Inflammatory macrophage treated with lipopolysaccharide for 4 hours (primary cell): ENCODE data around the gene ATRNL1.
A peak's percentile ranks its signal among the peaks of the same experiment; 100 is the strongest.
"Not testable (repeated sequence)": the region's sequence is repeated elsewhere in the genome, so short reads cannot be mapped to it uniquely, and the experiment has no call there.

ENCODE experiments used
- DNase-seq: peaks from one replicate; pipeline ENCODE4 v3.0.0-alpha.2; 2020

ATRNL1 gene

DNA sequence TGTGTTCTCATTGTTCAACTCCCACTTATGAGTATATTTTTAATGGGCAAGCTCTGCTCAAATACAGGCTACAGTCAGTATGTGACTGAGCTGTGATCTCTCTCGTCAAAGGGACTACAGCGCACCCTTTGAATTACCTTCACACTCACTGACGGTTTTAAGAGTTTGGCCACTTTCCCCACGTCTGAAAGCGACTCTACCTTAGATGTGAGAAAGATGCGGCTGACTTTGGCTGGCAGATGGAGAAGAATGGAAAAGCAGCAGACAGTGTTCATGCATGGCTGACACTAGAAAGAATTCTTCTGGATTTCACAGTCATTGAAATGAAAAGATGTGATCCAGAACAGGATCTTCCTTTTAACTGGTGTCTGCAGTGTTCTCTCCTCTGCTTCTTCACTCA is 2.0 kb upstream of the ATRNL1 start:
- DNase-seq = no peak

DNA sequence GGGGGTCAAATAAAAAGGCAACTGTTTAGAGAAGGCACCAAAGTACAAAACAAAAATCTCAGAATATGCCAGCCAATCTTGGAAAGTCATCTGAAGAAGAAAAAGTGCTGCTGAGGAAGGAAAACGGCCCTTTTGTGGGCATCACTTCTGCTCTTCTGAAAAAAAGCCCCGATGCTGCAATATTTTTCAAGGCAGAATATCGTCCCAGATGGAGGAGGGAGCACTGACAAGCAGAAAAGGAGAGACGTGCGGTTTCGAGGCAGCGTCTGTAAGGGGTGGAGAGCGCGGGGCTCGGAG is 959 bp upstream of the ATRNL1 start:
- peak; percentile 2 for DNase-seq

DNA sequence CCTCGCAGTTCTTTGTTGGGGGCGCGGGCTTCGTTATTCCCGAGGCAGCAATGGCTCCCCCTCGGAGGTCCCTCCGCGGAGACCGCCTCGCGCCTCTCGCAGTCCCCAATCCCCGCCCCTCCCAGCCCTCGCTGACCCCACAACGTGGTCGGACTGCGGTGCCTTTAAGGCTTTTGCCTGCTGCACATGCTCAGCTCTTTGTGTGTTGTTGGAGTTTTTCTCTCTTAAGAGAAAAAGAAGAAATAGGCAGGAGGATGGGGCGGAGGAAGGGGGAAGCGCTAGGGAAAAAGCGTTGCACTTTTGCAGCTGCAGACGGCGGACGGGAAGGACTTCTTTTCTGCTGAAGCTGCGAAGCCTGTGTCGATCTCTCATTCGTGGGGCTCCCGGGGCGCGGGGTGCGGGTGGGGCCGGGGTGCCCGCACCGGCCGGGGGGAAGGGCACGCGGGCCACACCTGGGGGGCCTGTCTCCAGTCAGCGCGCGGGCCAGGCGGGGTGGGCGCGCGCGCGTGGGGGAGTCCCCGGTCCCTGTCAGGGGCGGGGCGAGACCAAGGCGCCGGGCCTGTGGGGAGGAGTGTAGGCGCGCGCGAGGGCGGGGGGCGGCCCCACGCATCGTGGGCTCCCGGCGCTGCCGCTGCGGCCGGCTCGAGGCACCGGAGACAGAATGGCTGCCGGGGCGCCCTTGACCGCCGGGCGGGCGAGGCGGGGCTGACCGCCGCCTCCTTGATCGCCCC is 445 bp upstream of the ATRNL1 start:
- peak; percentile 1 for DNase-seq

DNA sequence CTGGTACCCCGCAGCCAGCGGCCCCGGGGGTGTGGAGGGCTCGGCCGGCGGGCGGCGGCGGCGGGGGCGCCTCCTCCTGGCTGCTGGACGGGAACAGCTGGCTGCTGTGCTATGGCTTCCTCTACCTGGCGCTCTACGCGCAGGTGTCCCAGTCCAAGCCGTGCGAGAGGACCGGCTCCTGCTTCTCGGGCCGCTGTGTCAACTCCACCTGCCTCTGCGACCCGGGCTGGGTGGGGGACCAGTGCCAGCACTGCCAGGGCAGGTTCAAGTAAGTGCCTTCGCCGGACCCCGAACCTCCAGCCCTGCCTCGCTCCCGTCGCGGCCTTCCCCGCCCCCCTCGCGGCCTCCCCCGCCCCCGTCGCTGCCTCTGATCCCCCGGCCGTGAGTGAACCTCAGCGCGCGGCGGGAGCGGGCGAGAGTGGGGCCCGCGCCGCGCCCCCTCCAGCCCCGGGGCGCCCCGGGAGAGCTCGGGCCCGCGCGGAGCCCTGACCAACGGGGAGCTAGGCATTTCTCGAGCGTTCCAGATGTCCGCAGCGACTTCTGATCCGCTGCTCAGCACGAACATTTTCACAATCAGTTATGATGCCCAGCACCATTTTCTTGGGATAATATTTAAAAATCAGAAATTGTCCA is 727 bp downstream of the ATRNL1 start:
- DNase-seq = no peak

DNA sequence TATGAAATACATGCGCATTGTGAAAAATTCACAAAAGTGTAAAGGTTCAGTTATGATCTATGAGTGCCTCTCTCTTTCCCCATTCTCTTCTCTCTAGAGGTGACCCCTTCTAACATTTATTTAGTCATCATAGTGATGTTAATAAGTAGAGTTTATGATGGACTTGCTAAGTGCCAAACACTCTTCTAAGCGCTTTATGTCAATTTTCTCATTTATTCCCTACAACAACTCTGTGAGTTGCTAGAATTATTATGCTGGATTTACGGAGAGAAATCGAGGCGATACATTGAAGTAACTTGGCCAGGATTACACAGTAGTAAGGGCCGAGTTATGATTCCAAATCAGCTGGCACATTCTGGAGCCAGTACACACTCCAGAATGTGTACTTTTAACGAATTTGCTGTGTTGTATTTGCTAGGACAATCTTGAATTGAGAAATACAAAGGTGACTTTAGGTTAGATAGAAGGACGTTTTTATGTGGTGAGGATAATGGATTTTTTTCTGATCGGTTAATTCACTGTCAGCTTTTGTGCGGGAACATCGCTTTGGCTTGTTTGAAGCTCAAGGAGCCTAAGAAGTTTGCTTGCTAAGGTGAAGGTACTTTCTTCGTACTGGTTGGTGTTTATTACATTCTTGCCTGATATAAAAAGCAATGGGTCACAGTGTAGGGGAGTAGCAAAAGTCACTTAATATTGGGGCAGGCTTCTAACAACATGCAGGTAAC is 1.4 kb downstream of the ATRNL1 start:
- no peak for DNase-seq

DNA sequence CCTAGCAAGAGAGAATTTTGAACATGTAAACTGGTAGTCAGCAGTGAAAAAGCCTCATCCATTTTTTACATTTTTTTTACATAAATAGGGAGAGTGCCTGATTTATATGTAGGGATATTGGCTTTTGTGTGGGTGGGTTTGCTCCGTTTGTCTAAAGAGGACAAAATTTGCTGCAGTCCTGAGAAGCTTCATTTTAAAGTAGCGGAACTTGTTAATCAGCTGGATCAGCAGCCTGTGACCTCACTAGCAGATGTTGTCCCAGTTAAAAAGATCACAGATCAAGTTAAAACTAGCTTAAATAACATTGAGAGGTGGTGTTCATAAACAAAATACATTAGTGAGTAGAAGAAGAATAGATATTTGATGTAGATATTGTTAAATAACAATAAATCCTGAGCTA is 2.6 kb downstream of the ATRNL1 start:
- no peak for DNase-seq

DNA sequence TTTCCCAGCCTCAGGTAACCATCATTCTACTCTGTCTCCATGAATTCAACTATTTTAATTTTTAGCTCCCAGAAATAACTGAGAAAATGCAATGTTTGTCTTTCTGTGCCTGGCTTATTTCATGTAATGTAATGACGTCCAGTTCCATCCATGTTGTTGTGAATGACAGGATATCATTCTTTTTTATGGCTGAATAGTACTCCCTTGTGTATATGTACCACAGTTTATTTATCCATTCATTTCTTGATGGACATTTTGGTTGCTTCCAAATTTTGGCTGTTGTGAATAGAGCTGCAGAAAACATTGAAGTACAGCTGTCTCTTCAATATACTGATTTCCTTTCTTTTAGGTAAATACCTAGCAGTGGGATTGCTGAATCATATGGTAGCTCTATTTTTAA is 10.5 kb downstream of the ATRNL1 start:
- no peak for DNase-seq

DNA sequence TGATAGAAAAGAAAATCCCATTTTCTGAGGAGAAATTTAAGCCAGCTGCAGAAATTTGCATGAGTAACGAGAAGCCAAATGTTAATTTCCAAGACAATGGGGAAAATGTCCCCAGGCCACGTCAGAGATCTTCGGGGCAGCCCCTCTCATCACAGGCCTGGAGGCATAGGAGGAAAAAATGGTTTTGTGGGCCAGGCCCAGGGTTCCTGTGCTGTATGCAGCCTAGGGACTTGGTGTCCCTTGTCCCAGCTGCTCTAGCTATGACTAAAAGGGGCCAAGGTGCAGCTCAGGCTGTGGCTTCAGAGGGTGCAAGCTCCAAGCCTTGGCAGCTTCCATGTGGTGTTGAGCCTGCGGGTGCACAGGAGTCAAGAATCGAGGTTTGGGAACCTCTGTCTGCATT is 12.2 kb downstream of the ATRNL1 start:
- DNase-seq = not testable (repeated sequence)

DNA sequence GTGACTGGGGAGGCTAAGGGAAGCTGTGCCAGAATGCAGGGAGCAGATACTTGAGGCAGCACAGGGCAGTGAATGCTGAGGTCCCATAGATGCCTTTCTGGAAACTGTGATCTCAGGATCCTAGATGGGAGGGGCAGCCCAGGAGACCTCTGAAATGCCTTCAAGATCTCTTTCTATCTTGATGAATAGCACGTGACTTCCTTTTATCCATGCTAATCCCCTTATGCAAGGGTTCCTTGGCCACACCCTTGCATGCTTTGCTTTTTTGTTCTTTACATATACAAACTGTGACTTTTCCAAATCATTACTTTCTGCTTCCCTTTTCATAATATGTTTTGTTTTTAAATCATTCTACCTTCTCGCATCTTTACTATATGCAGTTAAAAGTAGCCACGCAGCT is 14.7 kb downstream of the ATRNL1 start:
- no peak for DNase-seq

DNA sequence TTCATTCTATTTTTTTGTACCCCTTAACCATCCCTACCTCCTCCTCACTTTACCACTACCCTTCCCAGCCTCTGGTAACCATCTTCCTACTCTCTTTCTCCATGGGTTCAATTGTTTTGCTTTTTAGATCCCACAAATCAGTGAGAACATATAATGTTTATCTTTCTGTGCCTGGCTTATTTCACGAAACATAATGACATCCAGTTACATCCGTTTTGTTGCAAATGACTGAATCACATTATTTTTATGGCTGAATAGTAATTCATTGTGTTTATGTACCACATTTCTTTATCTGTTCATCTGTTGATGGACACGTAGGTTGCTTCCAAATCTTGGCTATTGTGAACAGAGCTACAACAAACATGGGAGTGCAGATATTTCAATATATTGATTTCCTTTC is 24.1 kb downstream of the ATRNL1 start:
- DNase-seq = no peak

DNA sequence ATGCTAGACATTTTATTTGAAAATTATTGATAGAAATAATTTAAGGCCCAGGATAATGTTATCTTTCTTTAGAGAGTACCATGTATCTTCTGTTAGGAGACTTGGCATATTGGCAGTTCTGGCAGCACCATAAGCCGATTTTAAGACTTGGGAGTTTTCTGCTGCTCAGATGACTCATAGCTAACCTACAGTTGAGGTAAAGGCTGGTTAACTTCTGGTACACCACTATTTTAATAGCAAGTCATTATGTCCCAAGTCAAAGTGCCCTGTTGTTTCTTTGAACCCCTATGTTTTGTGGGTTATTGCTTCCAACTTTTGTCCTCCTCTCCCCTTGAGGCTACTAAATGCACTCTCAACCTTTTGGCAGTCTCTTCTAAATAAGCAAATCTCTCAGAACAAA is 25.2 kb downstream of the ATRNL1 start:
- no peak for DNase-seq

DNA sequence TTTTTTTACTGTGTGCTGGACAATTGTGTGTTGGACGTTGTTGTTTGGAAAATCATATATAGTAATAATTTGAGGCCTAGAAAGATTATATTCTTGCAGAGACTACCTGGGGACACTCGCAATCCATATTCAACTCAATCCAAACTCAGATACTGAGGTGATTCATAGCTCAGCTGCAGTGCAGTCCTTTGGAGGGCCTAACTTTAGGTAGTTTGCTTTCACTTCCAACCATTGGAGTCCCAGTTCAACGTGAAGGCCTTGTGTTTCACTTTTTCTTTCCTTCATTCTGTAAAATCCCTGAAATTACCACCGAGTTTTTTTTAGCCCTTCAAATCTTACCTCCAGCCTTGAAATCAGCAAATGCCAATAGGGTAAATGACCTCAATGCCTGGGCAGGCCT is 32.3 kb downstream of the ATRNL1 start:
- peak; percentile 2 for DNase-seq

DNA sequence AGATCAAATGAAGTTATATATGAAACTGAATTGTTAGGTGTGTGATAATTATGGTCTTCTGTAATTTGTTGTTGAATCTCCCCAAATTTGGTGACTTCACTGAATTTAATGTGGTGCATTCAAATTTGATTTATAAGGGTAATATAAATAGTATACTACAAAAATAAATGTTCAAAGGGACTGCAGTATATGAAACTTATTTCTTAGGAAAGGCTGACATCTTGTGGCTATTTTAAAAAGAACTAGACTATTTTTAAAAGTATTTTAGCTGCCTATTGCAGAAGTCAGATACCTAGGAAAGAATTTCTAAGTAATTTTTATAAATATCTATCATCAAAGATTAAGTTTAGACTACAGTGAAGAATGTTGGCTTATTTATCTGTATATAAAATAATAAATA is 36.6 kb downstream of the ATRNL1 start:
- peak; percentile 37 for DNase-seq

DNA sequence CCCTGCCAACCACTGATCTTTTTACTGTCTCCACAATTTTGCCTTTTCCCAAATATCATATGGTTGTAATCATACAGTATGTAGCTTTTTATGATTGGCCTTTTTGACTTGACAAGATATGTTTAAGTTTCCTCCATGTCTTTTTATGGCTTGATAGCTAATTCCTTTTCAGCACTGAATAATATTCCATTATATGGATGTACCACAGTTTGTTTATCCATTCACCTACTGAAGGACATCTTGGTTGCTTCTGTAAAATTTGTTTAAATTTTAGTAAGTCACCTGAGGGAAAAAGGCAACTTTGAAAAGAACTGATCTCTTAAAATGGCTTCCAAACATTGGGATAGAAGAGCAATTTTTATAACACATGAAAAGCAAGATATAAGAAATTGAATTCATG is 43.5 kb downstream of the ATRNL1 start:
- DNase-seq = no peak

DNA sequence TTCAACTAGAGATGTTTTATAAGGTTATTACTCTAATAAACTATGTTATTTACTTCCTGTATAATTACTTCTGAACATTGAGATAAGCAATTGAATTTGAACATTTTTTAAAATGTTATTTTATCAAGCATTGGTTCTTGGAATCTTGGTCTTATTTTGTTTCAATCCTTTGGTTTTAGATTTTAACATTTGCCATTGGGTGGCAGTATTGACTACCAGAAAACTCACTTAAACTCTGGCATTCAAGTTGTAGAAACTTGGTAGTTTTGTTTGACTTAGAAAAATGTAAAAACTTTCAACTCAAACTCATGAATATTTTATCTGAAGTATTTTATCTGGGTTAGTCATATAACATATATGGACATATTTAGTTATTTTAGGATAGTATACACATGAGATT is 48.1 kb downstream of the ATRNL1 start:
- DNase-seq = peak; percentile 32

DNA sequence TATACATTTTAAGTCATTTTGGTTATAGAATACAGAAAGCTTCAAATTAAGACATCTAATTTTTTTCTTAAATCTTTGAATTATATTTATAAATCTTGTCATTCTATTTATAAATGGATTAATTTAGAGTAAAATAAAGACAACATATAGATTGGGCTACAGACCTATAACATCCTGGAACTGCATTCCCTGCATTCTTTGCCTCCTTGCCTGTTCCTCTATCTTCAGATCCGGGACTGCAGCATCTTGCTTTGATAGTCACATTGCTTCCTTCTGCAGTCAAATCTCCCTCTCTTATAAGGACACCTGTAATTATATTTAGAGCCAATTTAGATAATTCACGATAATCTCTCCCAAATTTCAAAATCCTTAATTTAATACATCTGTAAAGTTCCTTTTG is 64.2 kb downstream of the ATRNL1 start:
- no peak for DNase-seq

DNA sequence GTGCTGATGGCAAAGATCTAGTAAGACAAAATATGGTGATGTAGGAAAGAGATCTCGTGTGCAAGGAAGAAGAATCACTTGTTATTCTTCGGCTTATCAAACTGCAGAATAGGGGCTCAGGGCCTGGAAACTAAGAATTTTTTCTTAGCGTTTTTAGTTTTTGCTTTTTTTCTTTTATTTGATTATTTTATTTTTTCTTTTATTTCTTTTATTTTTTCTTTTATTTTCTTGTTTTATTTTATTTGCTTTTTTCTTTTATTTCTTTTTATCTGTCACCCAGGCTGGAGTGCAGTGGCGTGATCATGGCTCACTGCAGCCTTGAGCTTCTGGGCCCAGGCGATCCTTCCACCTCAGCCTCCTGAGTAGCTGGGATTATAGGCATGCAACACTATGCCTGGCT is 70.0 kb downstream of the ATRNL1 start:
- DNase-seq = no peak

DNA sequence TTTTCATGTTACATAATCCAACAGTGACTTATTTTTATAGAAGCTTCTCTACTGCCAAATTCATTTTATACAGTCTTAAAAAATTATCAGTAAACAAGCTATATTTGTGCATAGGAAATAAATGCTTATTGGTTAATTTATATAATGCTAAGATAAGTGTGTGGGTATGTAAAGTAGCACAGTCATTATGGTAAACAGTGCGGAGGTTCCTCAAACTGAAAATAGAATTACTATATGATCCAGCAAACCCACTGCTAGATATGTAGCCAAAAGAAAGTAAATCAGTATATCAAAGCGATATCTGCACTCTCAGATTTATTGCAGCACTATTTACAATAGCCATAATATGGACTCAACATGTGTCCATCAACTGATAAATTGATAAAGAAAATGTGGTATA is 71.1 kb downstream of the ATRNL1 start:
- peak; percentile 21 for DNase-seq

DNA sequence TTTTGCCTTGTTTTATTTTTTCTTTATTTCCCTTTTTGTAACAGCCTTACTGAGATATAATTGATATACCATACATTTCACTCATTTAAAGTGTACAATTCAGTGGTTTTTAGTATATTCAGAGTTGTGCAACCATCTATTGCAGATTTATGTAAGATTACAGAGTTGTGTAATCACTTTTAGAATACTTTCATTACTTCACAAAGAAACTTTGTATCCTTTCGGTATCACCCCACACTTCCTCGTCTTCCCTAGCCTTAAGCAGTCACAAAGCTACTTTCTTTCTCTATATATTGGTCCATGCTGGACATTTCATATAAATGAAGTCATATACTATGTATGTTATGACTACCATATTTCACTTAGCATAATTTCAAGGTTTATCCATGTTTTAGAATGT is 74.6 kb downstream of the ATRNL1 start:
- DNase-seq = peak; percentile 96

DNA sequence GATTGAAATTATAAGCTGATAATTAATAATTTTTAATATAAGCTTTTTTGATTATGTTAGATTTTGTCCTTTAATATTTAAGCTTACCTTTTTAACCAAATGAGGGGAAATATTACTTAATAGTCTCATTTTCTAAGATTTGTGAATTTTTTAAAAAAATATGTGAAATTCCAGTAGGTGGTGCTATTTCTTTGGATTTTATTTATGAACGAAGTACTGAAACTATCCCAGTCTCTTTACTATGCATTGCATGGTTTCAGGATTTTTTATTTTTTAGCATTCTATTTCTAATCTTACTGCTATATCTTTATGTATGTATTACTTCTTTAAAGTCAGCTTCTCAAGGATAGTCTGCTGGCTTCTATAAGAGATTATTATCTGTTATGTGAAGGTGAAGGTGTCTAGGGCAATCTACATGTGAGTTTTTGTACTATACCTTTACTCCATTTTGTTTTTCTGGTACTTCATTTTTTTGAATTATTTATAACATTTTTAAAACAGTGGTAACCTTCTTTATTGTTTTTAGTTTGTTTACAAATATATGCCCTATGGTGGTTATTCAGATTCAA is 78.3 kb downstream of the ATRNL1 start:
- peak; percentile 51 for DNase-seq

DNA sequence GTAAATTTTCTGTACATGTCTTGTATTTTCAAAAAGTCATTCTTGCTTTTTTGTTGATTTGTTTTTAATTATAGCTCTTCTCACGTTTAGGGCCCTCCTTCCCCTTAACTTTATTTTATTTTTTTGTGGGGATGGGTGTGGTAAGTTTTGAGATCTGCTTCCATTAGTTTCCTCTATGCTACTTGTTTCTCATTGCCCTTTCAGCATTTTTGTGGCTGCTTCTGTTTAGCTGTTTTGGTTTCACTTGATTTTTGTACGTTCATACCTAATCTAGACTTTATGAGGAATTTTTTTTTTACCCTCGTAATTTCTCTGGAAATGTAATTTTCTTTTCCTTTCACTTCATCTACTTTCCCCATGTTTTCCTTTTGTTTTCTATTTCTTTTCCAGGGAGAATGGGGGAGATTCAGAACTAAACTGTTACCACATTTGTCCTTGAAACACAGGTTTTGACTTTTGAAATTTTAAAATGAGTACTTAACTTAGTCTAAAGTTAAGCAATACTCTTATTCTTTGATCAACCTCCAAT is 80.8 kb downstream of the ATRNL1 start:
- no peak for DNase-seq

DNA sequence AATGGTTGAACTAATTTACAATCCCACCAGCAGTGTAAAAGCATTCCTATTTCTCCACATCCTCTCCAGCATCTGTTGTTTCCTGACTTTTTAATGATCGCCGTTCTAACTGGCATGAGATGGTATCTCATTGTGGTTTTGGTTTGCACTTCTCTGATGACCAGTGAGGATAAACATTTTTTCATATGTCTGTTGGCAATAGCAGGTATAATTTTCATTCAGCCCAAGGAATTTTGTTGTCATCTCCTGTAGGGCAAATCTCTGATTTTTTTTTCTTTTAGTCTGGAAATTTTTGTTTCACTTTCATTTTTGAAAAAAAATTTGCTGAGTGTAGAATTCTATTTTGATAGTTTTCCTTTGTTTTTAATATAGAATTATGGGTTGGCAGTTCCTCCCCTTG is 114.1 kb downstream of the ATRNL1 start:
- DNase-seq = not testable (repeated sequence)

DNA sequence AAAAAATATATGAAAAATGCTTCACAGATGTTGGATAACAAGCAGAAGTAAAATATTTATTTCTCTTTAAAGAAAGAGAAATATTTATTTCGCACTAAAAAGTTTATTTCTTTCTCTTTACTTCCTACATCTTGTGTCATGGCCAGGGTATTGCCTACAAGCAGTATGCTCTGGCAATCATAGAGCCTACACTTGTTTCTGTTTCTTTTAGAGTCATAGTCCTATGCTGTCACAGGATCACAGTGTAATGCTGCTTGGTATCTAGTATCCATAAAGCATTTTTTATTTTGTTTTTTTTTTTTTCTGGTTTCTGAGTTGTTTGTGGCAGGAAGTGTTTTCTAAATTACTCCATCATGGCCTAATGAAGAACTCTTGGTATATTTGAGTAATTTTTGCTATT is 116.0 kb downstream of the ATRNL1 start:
- DNase-seq = peak; percentile 11

DNA sequence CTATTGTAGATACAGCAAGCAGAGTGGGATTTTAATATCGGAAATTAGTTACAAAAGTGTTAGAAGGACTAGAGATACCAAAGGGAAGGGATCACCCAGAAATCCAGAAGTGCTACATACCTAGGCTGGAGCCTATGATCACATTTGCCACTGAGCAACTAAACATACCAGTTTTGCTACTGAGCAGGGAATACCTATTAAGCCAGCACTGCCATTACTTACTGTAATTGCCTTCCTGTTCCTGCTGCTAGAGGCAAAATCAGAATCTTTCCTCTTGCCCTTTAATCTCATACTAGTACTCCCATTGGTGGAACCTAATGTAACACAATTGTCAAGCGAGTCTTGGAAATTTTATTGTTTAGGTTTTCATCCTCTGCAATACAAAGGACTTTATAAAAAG is 121.7 kb downstream of the ATRNL1 start:
- DNase-seq = no peak
